H4 (cell line): ENCODE results near the gene RNF223. TPM values are rescaled to one million over a fixed set of nuclear protein-coding genes. Genes with fewer than 3 reads are reported as not detected.

ENCODE experiments used
- DNase-seq: peaks from one replicate; pipeline ENCODE4 v3.0.0-alpha.2; 2015; ENCODE audit warnings: low spot score
- total RNA-seq: library from RNA; depleted of rRNA; stranded (reverse); fragments of >200 nt; shearing (Covaris generic); gene quantifications from 2 replicates; pipeline ENCODE4 v1.2.3, GENCODE V29; 2014; rRNA removed

Gene RNF223
- total RNA-seq = not detected in 2 replicates

GRCh38 chr1:1073743-1074587 is at the start of gene RNF223:
RNF223 (minus strand) TSS chr1:1074306; CDS start chr1:1072566, 1,740 bp downstream.
- DNase-seq = no peak

GRCh38 chr1:1122981-1123480 is 48.9 kb upstream of the RNF223 start:
- no peak for DNase-seq

- DNase-seq = peak; percentile 47
Observed at GRCh38 chr1:1122078-1122811, 48.1 kb upstream of the RNF223 start.

GRCh38 chr1:1121611-1122077 is 47.5 kb upstream of the RNF223 start:
- DNase-seq = no peak

GRCh38 chr1:1120866-1121591 is 46.9 kb upstream of the RNF223 start:
- DNase-seq = no peak

GRCh38 chr1:1120096-1120495 is 46.0 kb upstream of the RNF223 start:
- DNase-seq = no peak

GRCh38 chr1:1119272-1119890 is 45.3 kb upstream of the RNF223 start:
- DNase-seq = no peak

GRCh38 chr1:1118876-1119220 is 44.7 kb upstream of the RNF223 start:
- no peak for DNase-seq

GRCh38 chr1:1118011-1118875 is 44.1 kb upstream of the RNF223 start:
- DNase-seq = no peak

- DNase-seq = no peak
Observed at GRCh38 chr1:1117469-1117831, 43.3 kb upstream of the RNF223 start.

GRCh38 chr1:1116701-1117468 is 42.8 kb upstream of the RNF223 start:
- no peak for DNase-seq

GRCh38 chr1:1115786-1116700 is 41.9 kb upstream of the RNF223 start, which contains the start of gene C1orf159:
C1orf159 (minus strand) TSS chr1:1116089; CDS start chr1:1091543, 24,546 bp downstream.
- peak; percentile 98 for DNase-seq

- DNase-seq = no peak
Observed at GRCh38 chr1:1115136-1115785, 41.2 kb upstream of the RNF223 start.

GRCh38 chr1:1114431-1114830 is 40.3 kb upstream of the RNF223 start:
- no peak for DNase-seq

- no peak for DNase-seq
Observed at GRCh38 chr1:1112237-1112985, 38.3 kb upstream of the RNF223 start.

- DNase-seq = no peak
Observed at GRCh38 chr1:1111516-1112236, 37.6 kb upstream of the RNF223 start.

GRCh38 chr1:1110561-1110971 is 36.5 kb upstream of the RNF223 start:
- DNase-seq = no peak
